Stomach (tissue), 9 donors: Measurements from ENCODE around the gene PLD5. TPM values are rescaled to one million over a fixed set of nuclear protein-coding genes. Genes with fewer than 3 reads are reported as not detected.

Experiments
- DNase-seq, 2 donors: peaks; one replicate each; pipeline versions ENCODE4 v3.0.0 to v3.0.0-alpha.2; 2013 to 2019
- H3K27ac ChIP-seq, 5 donors: fragments of 200-600 bp in 4 of 5; sonication (generic) in 4 of 5; one replicate each; pipeline ENCODE4 v1.5.1; 2013 to 2019; ENCODE audit warnings: mild to moderate bottlenecking in 1 of 5, moderate library complexity in 1 of 5
- H3K27me3 ChIP-seq, 3 donors: fragments of 200-600 bp; sonication (generic); one replicate each; pipeline ENCODE4 v1.5.1; 2017 to 2019; ENCODE audit warnings: mixed run types in 1 of 3
- H3K36me3 ChIP-seq, 4 donors: fragments of 200-600 bp; sonication (generic); 1 replicate in 3 of 4; 2 replicates in 1 of 4; pipeline ENCODE4 v1.5.1; 2016 to 2019
- H3K4me1 ChIP-seq, 4 donors: fragments of 200-600 bp; sonication (generic); one replicate each; pipeline ENCODE4 v1.5.1; 2016 to 2019
- H3K4me3 ChIP-seq, 4 donors: fragments of 200-600 bp; sonication (generic) in 3 of 4; one replicate each; pipeline ENCODE4 v1.5.1; 2016 to 2019; ENCODE audit warnings: mild to moderate bottlenecking in 1 of 4
- H3K9me3 ChIP-seq, 4 donors: fragments of 200-600 bp; sonication (generic); one replicate each; pipeline ENCODE4 v1.5.1; 2016 to 2019
- EP300 ChIP-seq: sonication (generic); formaldehyde crosslinking; IDR thresholded peaks from one replicate; pipeline ENCODE4 v1.6.1; 2017; ENCODE audit warnings: antibody characterized with exemption
- POLR2A ChIP-seq, 4 donors: fragments of 450-650 bp; IDR thresholded peaks; one replicate each; pipeline ENCODE4 v1.6.1; 2016; ENCODE audit warnings: antibody characterized with exemption in 4 of 4, control low read depth in 2 of 4, mild to moderate bottlenecking in 1 of 4, moderate library complexity in 1 of 4
- POLR2AphosphoS5 ChIP-seq, 3 donors: sonication (generic); formaldehyde crosslinking; IDR thresholded peaks; one replicate each; pipeline ENCODE4 v1.6.1; 2016; ENCODE audit warnings: antibody characterized with exemption in 3 of 3
- WGBS, 5 donors: extraction: QIAGEN DNeasy Blood & Tissue Kit in 3 of 5; methylation state at CpG; one replicate each; pipeline versions ENCODE4 v1.1.5 to v1.1.7; 2013 to 2018; 5-methylcytosine and 5-hydroxymethylcytosine counted together
- intact Hi-C: fragments of 100-400 bp; cut with DNase I; formaldehyde crosslinking; loops from one replicate; pipeline ENCODE4 v1.15.1; 2023; ENCODE audit warnings: low total_unique reads
- polyA plus RNA-seq, 3 donors: library from polyadenylated mRNA; stranded (reverse); fragments of 200-250 nt; gene quantifications; one replicate each; pipeline ENCODE4 v1.2.3, GENCODE V29; 2013
- total RNA-seq, 5 donors: library from RNA; depleted of rRNA; stranded (reverse); fragments of >200 nt; gene quantifications; one replicate each; pipeline versions ENCODE4 v1.1.0 to v1.2.3, GENCODE V29; 2014 to 2016
- TF ChIP-seq, protein P1 (sequence below), 7 experiments: fragments of 450-650 bp in 4 of 7; fragments of 200-600 bp in 3 of 7; sonication (generic) in 3 of 7; IDR thresholded peaks; one replicate each; pipeline ENCODE4 v1.5.1; 2016 to 2019; ENCODE audit warnings: antibody characterized with exemption in 7 of 7, control low read depth in 2 of 7, mild to moderate bottlenecking in 1 of 7
- donor health status: healthy with polysubstance abuse.
- donor health status: Bipolar disorder and iron deficiency.
- donor health status: healthy.

The PLD5 gene
- total and polyA plus RNA-seq, 8 donors: under 0.01 to 0.72 (median 0.23) TPM; not detected in 4

DNA sequence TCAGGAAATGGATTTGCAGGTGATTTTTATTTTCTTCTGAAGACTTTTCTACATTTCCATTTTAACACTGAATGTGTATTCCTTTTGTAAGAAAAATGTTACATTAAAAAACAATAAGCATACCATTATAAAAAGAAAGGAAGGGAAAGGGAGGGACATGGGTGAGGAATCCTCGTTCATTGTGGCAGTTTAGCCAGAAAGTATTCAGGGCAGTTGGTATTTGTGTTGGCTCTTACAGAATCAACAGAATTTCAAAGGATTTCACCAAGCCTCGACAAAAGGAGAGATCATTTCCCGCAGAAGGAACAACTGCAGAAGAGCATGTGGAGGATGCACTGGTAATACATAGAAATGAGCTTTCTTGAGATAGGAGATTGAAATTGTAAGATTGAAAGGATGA, 35.0 kb downstream of the PLD5 start:
- intact Hi-C loops: no loop called here
- Histone ChIP-seq H3K27me3 (no peaks in the 10 kb centered on the region), H3K9me3 (peaks cover 0 to 7% (median 5%) of the 10 kb centered on the region in 4 donors), H3K36me3 (no peaks in the 10 kb centered on the region), H3K4me3 (no peak overlapping the region), H3K4me1 (no peaks in the 10 kb centered on the region), H3K27ac (no peak overlapping the region)
- WGBS, 5 donors: 45 to 57% (median 52%) methylated on average over 3 of the region's 3 CpGs
- TF ChIP-seq EP300: no peak
- no peak for TF ChIP-seq POLR2AphosphoS5 (IDR thresholded peaks at IDR 0.05)
- DNase-seq: no peak

DNA sequence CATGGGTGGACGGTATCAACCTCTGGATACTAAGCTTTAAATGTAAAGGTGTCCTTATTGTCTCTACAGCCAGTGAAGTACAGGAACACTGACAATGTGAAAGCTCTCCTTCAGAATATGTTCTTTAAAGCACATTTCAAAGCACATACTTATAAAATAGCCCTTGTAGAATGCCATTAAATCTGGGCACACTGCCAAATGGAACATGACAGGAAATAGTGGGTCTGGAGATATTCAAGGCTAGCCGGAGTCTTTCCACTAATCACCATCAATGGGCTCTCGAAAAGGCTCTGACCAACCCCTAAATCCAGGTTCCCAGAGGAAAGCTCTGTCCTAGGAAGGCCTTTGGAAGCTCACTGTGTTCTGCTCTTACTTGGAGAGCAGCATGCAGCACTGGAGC, 46.6 kb downstream of the PLD5 start:
- peak in 1 of 2 donors; percentile 47 for DNase-seq
- Histone ChIP-seq H3K4me1 (no peaks in the 10 kb centered on the region), H3K9me3 (peaks cover 0 to 19% (median 15%) of the 10 kb centered on the region in 4 donors), H3K4me3 (no peak overlapping the region), H3K36me3 (no peaks in the 10 kb centered on the region), H3K27ac (no peak overlapping the region), H3K27me3 (peaks cover 0 to 5% (median 0%) of the 10 kb centered on the region in 3 donors)
- TF ChIP-seq, protein P1, sequence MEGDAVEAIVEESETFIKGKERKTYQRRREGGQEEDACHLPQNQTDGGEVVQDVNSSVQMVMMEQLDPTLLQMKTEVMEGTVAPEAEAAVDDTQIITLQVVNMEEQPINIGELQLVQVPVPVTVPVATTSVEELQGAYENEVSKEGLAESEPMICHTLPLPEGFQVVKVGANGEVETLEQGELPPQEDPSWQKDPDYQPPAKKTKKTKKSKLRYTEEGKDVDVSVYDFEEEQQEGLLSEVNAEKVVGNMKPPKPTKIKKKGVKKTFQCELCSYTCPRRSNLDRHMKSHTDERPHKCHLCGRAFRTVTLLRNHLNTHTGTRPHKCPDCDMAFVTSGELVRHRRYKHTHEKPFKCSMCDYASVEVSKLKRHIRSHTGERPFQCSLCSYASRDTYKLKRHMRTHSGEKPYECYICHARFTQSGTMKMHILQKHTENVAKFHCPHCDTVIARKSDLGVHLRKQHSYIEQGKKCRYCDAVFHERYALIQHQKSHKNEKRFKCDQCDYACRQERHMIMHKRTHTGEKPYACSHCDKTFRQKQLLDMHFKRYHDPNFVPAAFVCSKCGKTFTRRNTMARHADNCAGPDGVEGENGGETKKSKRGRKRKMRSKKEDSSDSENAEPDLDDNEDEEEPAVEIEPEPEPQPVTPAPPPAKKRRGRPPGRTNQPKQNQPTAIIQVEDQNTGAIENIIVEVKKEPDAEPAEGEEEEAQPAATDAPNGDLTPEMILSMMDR (IDR thresholded peaks at IDR 0.05): no peak
- TF ChIP-seq POLR2A (IDR thresholded peaks at IDR 0.05) (no peak), POLR2AphosphoS5 (IDR thresholded peaks at IDR 0.05) (no peak), EP300 (no peak)
- 19 to 41% (median 33%) methylated on average over 3 of the region's 3 CpGs for WGBS, 5 donors
- intact Hi-C loops: no loop called here

DNA sequence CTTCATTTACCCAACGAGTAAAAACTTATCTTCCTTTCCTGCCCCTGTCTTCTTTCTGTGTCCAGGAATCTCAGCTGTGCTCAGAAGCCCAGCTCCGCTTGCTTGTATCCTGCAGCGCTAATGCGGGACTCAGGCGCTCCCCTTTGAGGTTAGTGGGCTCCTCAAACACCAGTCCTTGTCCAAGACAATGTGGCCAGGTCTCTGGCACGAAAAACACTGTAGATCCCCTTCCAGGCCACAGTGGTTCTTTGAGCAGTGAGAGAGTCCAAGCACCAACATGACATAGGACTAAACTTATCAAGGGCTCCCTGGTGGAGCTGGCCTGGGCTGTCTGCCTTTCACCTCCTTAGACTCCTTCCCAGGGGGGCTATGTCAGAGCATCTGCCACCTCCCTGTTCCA, 53.7 kb downstream of the PLD5 start:
- no peak for DNase-seq
- 77 to 88% (median 81%) methylated on average over 6 of the region's 6 CpGs for WGBS, 5 donors
- H3K27me3 ChIP-seq: peaks cover 0 to 9% (median 0%) of the 10 kb centered on the region in 3 donors
- no peaks in the 10 kb centered on the region for H3K36me3 ChIP-seq
- no peak overlapping the region for H3K4me3 ChIP-seq
- no peaks in the 10 kb centered on the region for H3K4me1 ChIP-seq
- intact Hi-C loops: no loop called here
- H3K9me3 ChIP-seq: peaks cover 0 to 3% (median 2%) of the 10 kb centered on the region in 4 donors
- no peak for TF ChIP-seq EP300
- H3K27ac ChIP-seq: no peak overlapping the region

DNA sequence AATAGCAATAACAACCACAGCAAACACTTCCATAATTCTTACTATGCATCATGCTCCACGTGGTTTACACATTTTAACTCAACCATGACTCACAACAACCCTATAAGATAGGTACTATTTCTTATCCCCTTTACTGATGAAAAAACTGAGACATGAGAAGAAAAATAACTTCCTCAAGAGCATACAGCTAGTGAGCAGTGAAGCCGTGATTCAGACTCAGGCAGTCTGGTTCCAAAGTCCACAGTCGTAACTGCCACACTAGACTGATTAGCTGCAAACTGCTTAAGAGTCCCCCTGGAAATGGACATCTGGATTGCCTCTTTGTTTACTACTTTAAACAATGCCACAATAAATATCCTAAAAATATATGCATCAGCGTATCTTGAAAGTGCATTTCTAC, 55.7 kb downstream of the PLD5 start:
- no peak overlapping the region for H3K27ac ChIP-seq
- peak in 1 of 2 donors; percentile 68 for DNase-seq

DNA sequence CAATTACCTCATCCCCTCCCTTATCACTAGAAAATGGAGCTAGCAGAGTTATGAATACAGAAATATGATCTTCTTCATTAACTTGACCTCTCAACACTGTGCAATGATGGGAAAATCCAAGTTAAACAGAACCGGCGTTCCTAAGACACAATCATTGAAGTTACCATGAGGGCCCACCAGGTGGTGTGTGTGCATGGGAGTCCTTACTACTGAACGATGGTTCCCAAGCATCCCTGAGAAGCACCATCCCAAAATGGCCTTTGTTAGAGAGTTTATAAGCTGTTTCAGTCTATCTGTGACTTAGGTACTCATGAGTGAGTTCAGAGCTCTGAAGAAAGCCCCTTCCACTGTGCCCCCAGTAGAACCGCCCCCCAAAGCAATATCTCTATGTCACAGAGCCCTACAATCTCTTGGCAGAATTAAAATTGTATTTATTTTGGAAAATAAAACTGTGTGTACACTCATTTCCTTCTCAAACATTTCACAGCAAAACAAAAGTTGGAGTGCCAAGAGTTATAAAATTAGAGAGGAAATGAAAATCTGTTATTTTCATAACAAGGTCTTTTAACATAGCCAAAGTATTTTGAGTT, 56.8 kb downstream of the PLD5 start:
- peaks cover 0 to 15% (median 0%) of the 10 kb centered on the region in 3 donors for H3K27me3 ChIP-seq
- TF ChIP-seq POLR2A (IDR thresholded peaks at IDR 0.05) (no peak), POLR2AphosphoS5 (IDR thresholded peaks at IDR 0.05) (no peak), EP300 (no peak)
- TF ChIP-seq, protein P1 (IDR thresholded peaks at IDR 0.05): peak in 5 of 7 experiments; percentile 25 to 46 (median 33)
- H3K9me3 ChIP-seq: no peaks in the 10 kb centered on the region
- no peaks in the 10 kb centered on the region for H3K4me1 ChIP-seq
- intact Hi-C loops: loop anchor here (10.0 kb wide), 1 partner anchor 857 kb away; no protein-coding TSS in a partner anchor
- H3K4me3 ChIP-seq: no peak overlapping the region
- no peaks in the 10 kb centered on the region for H3K36me3 ChIP-seq
- WGBS, 5 donors: 12 to 21% (median 13%) methylated on average over 3 to 4 of the region's 4 CpGs
- no peak overlapping the region for H3K27ac ChIP-seq
- DNase-seq: peak; percentile 31 to 78

More for the DNA sequence above, 55.7 kb downstream of the PLD5 start:
- no peaks in the 10 kb centered on the region for H3K36me3 ChIP-seq
- intact Hi-C loops: loop anchor here (10.0 kb wide), 1 partner anchor 856 kb away; no protein-coding TSS in a partner anchor
- H3K27me3 ChIP-seq: peaks cover 0 to 8% (median 0%) of the 10 kb centered on the region in 3 donors
- no peak for TF ChIP-seq POLR2A (IDR thresholded peaks at IDR 0.05)
- TF ChIP-seq, protein P1 (IDR thresholded peaks at IDR 0.05): no peak
- no peak for TF ChIP-seq POLR2AphosphoS5 (IDR thresholded peaks at IDR 0.05)
- H3K4me3 ChIP-seq: no peak overlapping the region
- H3K9me3 ChIP-seq: no peaks in the 10 kb centered on the region
- WGBS, 5 donors: 18 to 41% (median 24%) methylated on average over 4 of the region's 4 CpGs
- H3K4me1 ChIP-seq: no peaks in the 10 kb centered on the region
